ENCODE data around the gene HTR3D. TPM values are rescaled to one million over a fixed set of nuclear protein-coding genes. Genes with fewer than 3 reads are reported as not detected.
A peak's percentile ranks its signal among the peaks of the same experiment; 100 is the strongest.
"Not testable (repeated sequence)": the region's sequence is repeated elsewhere in the genome, so short reads cannot be mapped to it uniquely, and the experiment has no call there.

The HTR3D gene
- polyA plus RNA-seq, 4 donors: not detected

GRCh38 chr3:184015381-184016019 is 16.0 kb upstream of the HTR3D start:
- no peak for DNase-seq (ENCODE audit: low read depth in 4 of 4, low spot score in 3 of 4)

- no peak for DNase-seq (ENCODE audit: low read depth in 4 of 4, low spot score in 3 of 4)
Measured at GRCh38 chr3:184016169-184016570, 15.4 kb upstream of the HTR3D start.

GRCh38 chr3:184016811-184017671 is 14.5 kb upstream of the HTR3D start:
- peak in 1 of 4 donors; percentile 66 for DNase-seq (ENCODE audit: low read depth in 4 of 4, low spot score in 3 of 4)

GRCh38 chr3:184017672-184018423 is 13.7 kb upstream of the HTR3D start, which contains the start of gene ABCC5:
Gene ABCC5, minus strand, starts transcription at chr3:184017884. Its CDS starts 3,492 bp downstream, at chr3:184014392.
- peak; percentile 80 to 86 (median 82) for DNase-seq (ENCODE audit: low read depth in 4 of 4, low spot score in 3 of 4)

GRCh38 chr3:184018424-184018973 is 13.0 kb upstream of the HTR3D start:
- no peak for DNase-seq (ENCODE audit: low read depth in 4 of 4, low spot score in 3 of 4)

- DNase-seq (ENCODE audit: low read depth in 4 of 4, low spot score in 3 of 4): no peak
Measured at GRCh38 chr3:184022323-184022722, 9.2 kb upstream of the HTR3D start.

GRCh38 chr3:184025256-184025655 is 6.3 kb upstream of the HTR3D start:
- not testable (repeated sequence) for DNase-seq (ENCODE audit: low read depth in 4 of 4, low spot score in 3 of 4)

GRCh38 chr3:184028275-184028890 is 3.2 kb upstream of the HTR3D start:
- not testable (repeated sequence) for DNase-seq (ENCODE audit: low read depth in 4 of 4, low spot score in 3 of 4)

GRCh38 chr3:184029443-184029842 is 2.1 kb upstream of the HTR3D start:
- DNase-seq (ENCODE audit: low read depth in 4 of 4, low spot score in 3 of 4): no peak

GRCh38 chr3:184030536-184030935 is 1.0 kb upstream of the HTR3D start:
- no peak for DNase-seq (ENCODE audit: low read depth in 4 of 4, low spot score in 3 of 4)

- DNase-seq (ENCODE audit: low read depth in 4 of 4, low spot score in 3 of 4): no peak
Measured at GRCh38 chr3:184037816-184038215, 6.3 kb downstream of the HTR3D start.

- DNase-seq (ENCODE audit: low read depth in 4 of 4, low spot score in 3 of 4): not testable (repeated sequence)
Measured at GRCh38 chr3:184038307-184038706, 6.8 kb downstream of the HTR3D start.

GRCh38 chr3:184039414-184039813 is 7.9 kb downstream of the HTR3D start:
- DNase-seq (ENCODE audit: low read depth in 4 of 4, low spot score in 3 of 4): no peak

- no peak for DNase-seq (ENCODE audit: low read depth in 4 of 4, low spot score in 3 of 4)
Measured at GRCh38 chr3:184040010-184040409, 8.5 kb downstream of the HTR3D start.

GRCh38 chr3:184042617-184043016 is 11.1 kb downstream of the HTR3D start:
- no peak for DNase-seq (ENCODE audit: low read depth in 4 of 4, low spot score in 3 of 4)

GRCh38 chr3:184045995-184046394 is 14.5 kb downstream of the HTR3D start:
- no peak for DNase-seq (ENCODE audit: low read depth in 4 of 4, low spot score in 3 of 4)

GRCh38 chr3:184050217-184050847 is 18.8 kb downstream of the HTR3D start:
- DNase-seq (ENCODE audit: low read depth in 4 of 4, low spot score in 3 of 4): no peak

GRCh38 chr3:184052767-184053166 is 21.2 kb downstream of the HTR3D start, which contains the start of gene HTR3C:
Gene HTR3C, plus strand, starts transcription at chr3:184053047. Its CDS starts 34 bp downstream, at chr3:184053081.
- no peak for DNase-seq (ENCODE audit: low read depth in 4 of 4, low spot score in 3 of 4)

GRCh38 chr3:184058029-184058428 is 26.5 kb downstream of the HTR3D start:
- DNase-seq (ENCODE audit: low read depth in 4 of 4, low spot score in 3 of 4): no peak

- DNase-seq (ENCODE audit: low read depth in 4 of 4, low spot score in 3 of 4): no peak
Measured at GRCh38 chr3:184059424-184059823, 27.9 kb downstream of the HTR3D start.

All from left renal pelvis (tissue), 4 donors.